ENCODE data around the gene CPA3. TPM values are rescaled to one million over a fixed set of nuclear protein-coding genes. Genes with fewer than 3 reads are reported as not detected.

The CPA3 gene
- total and polyA plus RNA-seq, 2 experiments from 2014 or later, result 0.68 to 1.1 TPM

- Histone ChIP-seq H3K79me2 (no peaks in the 10 kb centered on the region), H3K4me3 (no peak overlapping the region), H3K9me2 (replicated peaks; ENCODE audit: insufficient read depth) (no peaks in the 10 kb centered on the region), H3K9me3 (ENCODE audit: low read depth) (no peaks in the 10 kb centered on the region), H4K20me1 (ENCODE audit: insufficient read depth, poor library complexity, severe bottlenecking) (no peaks in the 10 kb centered on the region), H3K4me2 (no peak overlapping the region), H3K27me3 (no peaks in the 10 kb centered on the region), H2AFZ (no peak overlapping the region), H3K4me1 (ENCODE audit: insufficient read depth) (no peaks in the 10 kb centered on the region), H3K27ac (no peak overlapping the region), H3K36me3 (replicated peaks; ENCODE audit: insufficient read depth, low read depth) (no peaks in the 10 kb centered on the region)
- TF ChIP-seq EZH2phosphoT487 (IDR thresholded peaks at IDR 0.05; ENCODE audit: low read depth, severe bottlenecking, unreplicated experiment) (no peak), CTCF (IDR thresholded peaks at IDR 0.05; ENCODE audit: poor library complexity) (no peak), EZH2 (IDR thresholded peaks at IDR 0.05; ENCODE audit: borderline replicate concordance) (no peak)
- 86% methylated on average over 7 of the region's 7 CpGs for WGBS (ENCODE audit: low lambda C conversion rate, missing lambda C conversion rate)
- DNase-seq (ENCODE audit: low spot score), result no peak
Observed at GRCh38 chr3:148852271-148852992, 12.7 kb upstream of the CPA3 start.

- H3K4me3 ChIP-seq, result no peak overlapping the region
- H3K9me3 ChIP-seq (ENCODE audit: low read depth), result no peaks in the 10 kb centered on the region
- H3K27ac ChIP-seq, result no peak overlapping the region
- H3K27me3 ChIP-seq, result no peaks in the 10 kb centered on the region
- no peaks in the 10 kb centered on the region for H3K79me2 ChIP-seq
- H3K9me2 ChIP-seq (replicated peaks; ENCODE audit: insufficient read depth), result no peaks in the 10 kb centered on the region
- no peaks in the 10 kb centered on the region for H3K4me1 ChIP-seq (ENCODE audit: insufficient read depth)
- WGBS (ENCODE audit: low lambda C conversion rate, missing lambda C conversion rate), result 90% methylated on average over 2 of the region's 2 CpGs
- TF ChIP-seq EZH2phosphoT487 (IDR thresholded peaks at IDR 0.05; ENCODE audit: low read depth, severe bottlenecking, unreplicated experiment), result no peak
- no peak for TF ChIP-seq CTCF (IDR thresholded peaks at IDR 0.05; ENCODE audit: poor library complexity)
- TF ChIP-seq EZH2 (IDR thresholded peaks at IDR 0.05; ENCODE audit: borderline replicate concordance), result no peak
- DNase-seq (ENCODE audit: low spot score), result no peak
- H3K36me3 ChIP-seq (replicated peaks; ENCODE audit: insufficient read depth, low read depth), result no peaks in the 10 kb centered on the region
- no peak overlapping the region for H2AFZ ChIP-seq
- H4K20me1 ChIP-seq (ENCODE audit: insufficient read depth, poor library complexity, severe bottlenecking), result no peaks in the 10 kb centered on the region
- no peak overlapping the region for H3K4me2 ChIP-seq
Observed at GRCh38 chr3:148853076-148853475, 12.0 kb upstream of the CPA3 start.

- no peaks in the 10 kb centered on the region for H3K36me3 ChIP-seq (replicated peaks; ENCODE audit: insufficient read depth, low read depth)
- no peaks in the 10 kb centered on the region for H3K79me2 ChIP-seq
- H2AFZ ChIP-seq, result no peak overlapping the region
- TF ChIP-seq EZH2phosphoT487 (IDR thresholded peaks at IDR 0.05; ENCODE audit: low read depth, severe bottlenecking, unreplicated experiment) (no peak), EZH2 (IDR thresholded peaks at IDR 0.05; ENCODE audit: borderline replicate concordance) (no peak), CTCF (IDR thresholded peaks at IDR 0.05; ENCODE audit: poor library complexity) (no peak)
- no peaks in the 10 kb centered on the region for H3K9me3 ChIP-seq (ENCODE audit: low read depth)
- H3K27ac ChIP-seq, result no peak overlapping the region
- H4K20me1 ChIP-seq (ENCODE audit: insufficient read depth, poor library complexity, severe bottlenecking), result no peaks in the 10 kb centered on the region
- no peak for DNase-seq (ENCODE audit: low spot score)
- H3K4me2 ChIP-seq, result no peak overlapping the region
- no peaks in the 10 kb centered on the region for H3K27me3 ChIP-seq
- H3K4me1 ChIP-seq (ENCODE audit: insufficient read depth), result no peaks in the 10 kb centered on the region
- H3K4me3 ChIP-seq, result no peak overlapping the region
- H3K9me2 ChIP-seq (replicated peaks; ENCODE audit: insufficient read depth), result no peaks in the 10 kb centered on the region
Observed at GRCh38 chr3:148854061-148854460, 11.0 kb upstream of the CPA3 start.
